ENCODE measurements around the gene ASXL2. TPM values are rescaled to one million over a fixed set of nuclear protein-coding genes. Genes with fewer than 3 reads are reported as not detected.
"Not testable (repeated sequence)": the region's sequence is repeated elsewhere in the genome, so short reads cannot be mapped to it uniquely, and the experiment has no call there.

ASXL2 gene
- total RNA-seq, 4 donors from 2014 or later, result 4.6 to 29.7 (median 10.6) TPM

DNA sequence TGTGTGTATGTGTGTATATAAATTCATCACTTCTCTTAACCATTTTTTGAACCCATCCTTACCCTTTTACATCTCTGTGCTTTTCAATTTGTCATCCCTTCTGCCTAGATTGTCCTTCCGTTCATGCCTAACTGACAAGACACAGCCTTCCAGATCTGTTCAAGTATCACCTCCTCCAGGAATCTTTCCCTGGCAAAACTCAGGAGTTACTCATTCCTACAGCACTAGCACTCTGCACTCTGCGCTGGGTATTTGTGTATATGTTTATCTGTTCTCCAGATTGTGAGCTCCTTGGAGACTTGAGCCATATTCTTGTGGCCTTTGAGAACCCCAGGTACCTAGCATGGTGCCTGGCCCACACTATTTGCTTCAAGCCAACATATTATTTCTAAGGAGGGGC is 26.8 kb upstream of the ASXL2 start:
- no peaks in the 10 kb centered on the region for H3K36me3 ChIP-seq
- H3K27me3 ChIP-seq, result no peaks in the 10 kb centered on the region
- H3K27ac ChIP-seq, result no peak overlapping the region
- TF ChIP-seq, protein P1, sequence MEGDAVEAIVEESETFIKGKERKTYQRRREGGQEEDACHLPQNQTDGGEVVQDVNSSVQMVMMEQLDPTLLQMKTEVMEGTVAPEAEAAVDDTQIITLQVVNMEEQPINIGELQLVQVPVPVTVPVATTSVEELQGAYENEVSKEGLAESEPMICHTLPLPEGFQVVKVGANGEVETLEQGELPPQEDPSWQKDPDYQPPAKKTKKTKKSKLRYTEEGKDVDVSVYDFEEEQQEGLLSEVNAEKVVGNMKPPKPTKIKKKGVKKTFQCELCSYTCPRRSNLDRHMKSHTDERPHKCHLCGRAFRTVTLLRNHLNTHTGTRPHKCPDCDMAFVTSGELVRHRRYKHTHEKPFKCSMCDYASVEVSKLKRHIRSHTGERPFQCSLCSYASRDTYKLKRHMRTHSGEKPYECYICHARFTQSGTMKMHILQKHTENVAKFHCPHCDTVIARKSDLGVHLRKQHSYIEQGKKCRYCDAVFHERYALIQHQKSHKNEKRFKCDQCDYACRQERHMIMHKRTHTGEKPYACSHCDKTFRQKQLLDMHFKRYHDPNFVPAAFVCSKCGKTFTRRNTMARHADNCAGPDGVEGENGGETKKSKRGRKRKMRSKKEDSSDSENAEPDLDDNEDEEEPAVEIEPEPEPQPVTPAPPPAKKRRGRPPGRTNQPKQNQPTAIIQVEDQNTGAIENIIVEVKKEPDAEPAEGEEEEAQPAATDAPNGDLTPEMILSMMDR (IDR thresholded peaks at IDR 0.05), result no peak
- no peak for TF ChIP-seq POLR2A (IDR thresholded peaks at IDR 0.05)
- no peak overlapping the region for H3K4me3 ChIP-seq
- no peaks in the 10 kb centered on the region for H3K4me1 ChIP-seq
- DNase-seq, result no peak
- no peaks in the 10 kb centered on the region for H3K9me3 ChIP-seq
- intact Hi-C loops (cut with DNase I; ENCODE audit: low total_unique reads), result no loop called here

DNA sequence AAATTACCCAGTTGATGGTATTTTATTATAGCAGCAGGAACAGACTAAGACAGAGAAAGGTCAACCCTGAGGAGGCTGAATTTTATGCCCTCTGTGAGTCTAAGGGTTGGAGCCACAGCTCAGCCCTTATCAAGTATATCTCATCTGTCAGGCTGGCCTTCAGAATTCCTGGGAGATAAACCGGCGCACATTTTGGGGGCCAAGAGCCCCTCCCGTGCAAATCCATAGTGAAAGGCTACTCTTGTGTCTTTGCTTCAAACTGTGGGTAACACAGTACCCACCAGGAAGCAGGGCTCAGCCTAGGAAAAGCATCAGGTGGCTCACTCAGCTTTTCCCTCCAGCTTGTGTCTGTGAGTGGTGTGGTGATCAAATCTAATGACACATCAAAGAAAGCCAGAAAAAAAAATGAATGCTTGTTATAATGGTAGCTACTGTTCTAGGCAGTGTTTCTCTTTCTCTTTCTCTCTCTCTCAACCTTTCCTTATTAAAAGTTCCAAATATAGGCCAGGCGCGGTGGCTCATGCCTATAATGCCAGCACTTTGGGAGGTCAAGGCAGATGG is 25.0 kb upstream of the ASXL2 start:
- TF ChIP-seq POLR2A (IDR thresholded peaks at IDR 0.05), result no peak
- TF ChIP-seq, protein P1 (IDR thresholded peaks at IDR 0.05), result no peak
- Histone ChIP-seq H3K4me1 (no peaks in the 10 kb centered on the region), H3K36me3 (no peaks in the 10 kb centered on the region), H3K9me3 (no peaks in the 10 kb centered on the region), H3K27ac (no peak overlapping the region), H3K27me3 (no peaks in the 10 kb centered on the region), H3K4me3 (no peak overlapping the region)
- intact Hi-C loops (cut with DNase I; ENCODE audit: low total_unique reads), result no loop called here
- no peak for DNase-seq

DNA sequence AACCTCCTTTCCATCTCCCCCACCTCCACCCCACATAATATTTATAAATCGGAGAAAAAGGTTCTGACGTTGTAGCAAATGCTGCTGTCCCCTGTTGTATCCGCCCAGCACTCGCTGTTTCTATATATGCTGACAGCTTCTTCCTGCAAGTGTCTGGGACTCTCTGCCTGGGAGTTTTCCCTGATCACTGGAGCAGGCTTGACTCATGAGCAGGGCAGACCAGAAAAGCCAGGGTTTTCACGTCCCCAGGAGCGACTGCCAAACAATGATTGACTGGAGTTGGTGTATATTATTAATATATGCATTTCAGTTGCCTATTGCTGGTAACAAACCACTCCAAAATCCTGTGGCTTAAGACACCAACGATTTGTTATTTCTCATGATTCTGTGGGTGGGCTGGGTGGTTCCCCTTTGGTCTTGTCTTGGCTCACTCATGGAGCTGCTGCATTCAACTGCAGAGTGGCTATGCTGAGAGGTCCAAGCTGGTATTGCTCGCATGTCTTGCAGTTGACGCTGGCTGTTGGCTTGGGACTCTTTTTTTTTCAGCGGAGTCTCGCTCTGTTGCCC is 21.2 kb upstream of the ASXL2 start:
- Histone ChIP-seq H3K27me3 (no peaks in the 10 kb centered on the region), H3K4me1 (no peaks in the 10 kb centered on the region), H3K27ac (no peak overlapping the region), H3K4me3 (no peak overlapping the region), H3K36me3 (no peaks in the 10 kb centered on the region), H3K9me3 (no peaks in the 10 kb centered on the region)
- TF ChIP-seq, protein P1 (IDR thresholded peaks at IDR 0.05), result no peak
- no peak for TF ChIP-seq POLR2A (IDR thresholded peaks at IDR 0.05)
- intact Hi-C loops (cut with DNase I; ENCODE audit: low total_unique reads), result no loop called here
- DNase-seq, result no peak

DNA sequence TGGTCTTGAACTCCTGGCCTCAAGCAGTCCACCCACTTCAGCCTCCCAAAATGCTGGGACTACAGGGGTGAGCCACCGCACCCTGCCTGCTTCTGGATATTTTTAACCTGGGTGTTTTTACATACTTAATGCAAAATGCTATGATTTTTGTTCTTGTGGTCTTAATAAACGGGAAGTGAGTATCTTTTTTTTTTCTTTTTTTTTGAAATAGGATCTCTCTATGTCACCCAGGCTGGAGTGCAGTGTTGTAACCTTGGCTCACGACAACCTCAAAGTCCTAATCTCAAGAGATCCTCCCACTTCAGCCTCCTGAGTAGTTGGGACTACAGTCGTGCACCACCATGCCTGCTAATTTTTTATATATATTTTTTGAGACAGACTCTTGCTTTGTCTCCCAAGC is 19.2 kb upstream of the ASXL2 start:
- TF ChIP-seq, protein P1 (IDR thresholded peaks at IDR 0.05), result no peak
- no peak for TF ChIP-seq POLR2A (IDR thresholded peaks at IDR 0.05)
- no peak overlapping the region for H3K4me3 ChIP-seq
- DNase-seq, result no peak
- intact Hi-C loops (cut with DNase I; ENCODE audit: low total_unique reads), result no loop called here
- H3K27me3 ChIP-seq, result no peaks in the 10 kb centered on the region
- no peak overlapping the region for H3K27ac ChIP-seq
- H3K9me3 ChIP-seq, result no peaks in the 10 kb centered on the region
- no peaks in the 10 kb centered on the region for H3K4me1 ChIP-seq
- H3K36me3 ChIP-seq, result no peaks in the 10 kb centered on the region

DNA sequence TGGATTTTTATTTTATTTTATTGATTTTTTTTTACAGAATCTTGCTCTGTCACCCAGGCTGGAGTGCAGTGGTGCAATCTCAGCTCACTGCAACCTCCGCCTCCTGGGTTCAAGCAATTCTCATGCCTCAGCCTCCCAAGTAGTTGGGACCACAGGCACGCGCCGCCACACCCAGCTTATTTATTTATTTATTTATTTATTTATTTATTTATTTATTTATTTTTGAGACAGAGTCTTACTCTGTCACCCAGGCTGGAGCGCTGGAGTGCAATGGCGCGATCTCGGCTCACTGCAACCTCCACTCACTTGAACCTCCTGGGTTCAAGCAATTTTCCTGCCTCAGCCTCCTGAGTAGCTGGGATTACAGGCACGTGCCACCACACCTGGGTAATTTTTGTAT is 18.0 kb upstream of the ASXL2 start:
- H3K27ac ChIP-seq; H3K4me1 ChIP-seq; H3K4me3 ChIP-seq; H3K9me3 ChIP-seq; DNase-seq; intact Hi-C loops (cut with DNase I; ENCODE audit: low total_unique reads); H3K27me3 ChIP-seq; H3K36me3 ChIP-seq: not testable (repeated sequence)

DNA sequence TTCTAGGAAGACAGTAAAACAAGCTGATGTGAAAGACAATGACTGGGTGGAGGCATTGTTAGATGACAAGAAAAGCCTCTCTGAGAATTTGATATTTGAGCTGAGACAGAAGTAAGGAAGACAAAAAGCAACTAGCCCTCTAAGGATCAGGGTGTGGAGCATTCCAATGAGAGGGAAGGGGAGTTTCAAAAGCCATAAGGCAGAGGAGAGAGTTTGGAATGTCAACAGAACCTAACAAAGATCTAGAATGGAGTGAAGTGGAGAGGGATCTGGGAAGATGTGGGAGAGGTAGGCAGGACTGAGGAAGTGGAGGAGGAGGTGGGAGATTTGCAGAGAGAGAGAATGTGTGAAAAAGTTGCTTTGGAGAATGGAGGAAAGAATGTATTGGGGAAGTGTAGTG is 17.3 kb upstream of the ASXL2 start:
- Histone ChIP-seq H3K4me3 (no peak overlapping the region), H3K36me3 (no peaks in the 10 kb centered on the region), H3K27ac (no peak overlapping the region), H3K27me3 (no peaks in the 10 kb centered on the region), H3K4me1 (no peaks in the 10 kb centered on the region), H3K9me3 (no peaks in the 10 kb centered on the region)
- intact Hi-C loops (cut with DNase I; ENCODE audit: low total_unique reads), result no loop called here
- TF ChIP-seq POLR2A (IDR thresholded peaks at IDR 0.05), result no peak
- TF ChIP-seq, protein P1 (IDR thresholded peaks at IDR 0.05), result no peak
- DNase-seq, result no peak
